GM12891 (cell line): ENCODE data around the gene PIK3R5.

Experiments
- PAX5 ChIP-seq: IDR thresholded peaks from 2 replicates; pipeline ENCODE4 v1.6.1; 2011; ENCODE audit warnings: low read length, moderate library complexity, mild to moderate bottlenecking; ENCODE audit not compliant: insufficient read depth, severe bottlenecking
- POLR2A ChIP-seq: IDR thresholded peaks from 2 replicates; pipeline ENCODE4 v1.6.1; 2011; ENCODE audit warnings: low read depth, low read length, control low read depth
- POLR2AphosphoS5 ChIP-seq: IDR thresholded peaks from 2 replicates; pipeline ENCODE4 v1.6.1; 2011; ENCODE audit warnings: low read depth, low read length, control low read depth
- POU2F2 ChIP-seq: IDR thresholded peaks from 2 replicates; pipeline ENCODE4 v1.6.1; 2011; ENCODE audit warnings: low read depth, mild to moderate bottlenecking, control low read depth, low read length, moderate library complexity
- SPI1 ChIP-seq: IDR thresholded peaks from 2 replicates; pipeline ENCODE4 v1.6.1; 2011; ENCODE audit warnings: low read depth, low read length, control low read depth
- TAF1 ChIP-seq: IDR thresholded peaks from 2 replicates; pipeline ENCODE4 v1.6.1; 2011; ENCODE audit warnings: low read depth, low read length, control low read depth

GRCh38 chr17:8835106-8835505 lies 130.4 kb downstream of the PIK3R5 start:
- no peak for TF ChIP-seq POLR2AphosphoS5
- no peak for TF ChIP-seq POLR2A
- TF ChIP-seq TAF1 = no peak
- TF ChIP-seq PAX5 = no peak
- no peak for TF ChIP-seq SPI1
- no peak for TF ChIP-seq POU2F2
